ENCODE measurements around the gene C1orf198. TPM values are rescaled to one million over a fixed set of nuclear protein-coding genes. Genes with fewer than 3 reads are reported as not detected.

The C1orf198 gene
- total and polyA plus RNA-seq, 2 of the 8 experiments (the other 6 are each of a cell fraction or from before 2014, with no cell fraction given) = 30.6 to 45.0 TPM

DNA sequence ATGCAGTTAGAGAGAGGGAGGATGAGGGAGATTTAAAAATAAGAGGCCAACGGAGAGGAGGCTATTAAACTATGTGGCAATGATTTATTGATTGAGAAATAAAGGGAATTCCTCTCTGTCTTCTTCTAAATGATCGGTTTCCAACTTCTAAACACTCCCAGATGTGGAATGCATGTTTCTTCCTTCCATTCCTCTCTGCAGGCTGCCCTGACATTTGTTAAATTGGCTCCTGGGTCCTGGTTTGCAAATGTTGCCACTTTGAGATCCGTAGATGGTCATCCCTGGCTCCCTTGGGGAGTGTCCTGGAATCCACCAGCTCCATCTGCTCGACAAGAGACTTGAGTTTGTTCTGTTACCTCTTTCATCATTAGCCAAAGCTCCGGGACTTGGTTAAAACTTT is 10.3 kb upstream of the C1orf198 start:
- Histone ChIP-seq H2BK20ac (ENCODE audit: low read length) (no peak overlapping the region), H3K9me3 (ENCODE audit: insufficient read depth in 2 of 2, low read depth in 1 of 2, low read length in 1 of 2) (no peaks in the 10 kb centered on the region), H3K79me1 (ENCODE audit: low read depth, low read length) (no peaks in the 10 kb centered on the region), H4K8ac (ENCODE audit: extremely low read depth, insufficient read depth, low read length) (no peak overlapping the region), H3K56ac (replicated peaks; ENCODE audit: insufficient read length, low read depth, low read length) (no peak overlapping the region), H4K20me1 (replicated peaks in 1 of 2; ENCODE audit: control insufficient read depth in 1 of 2, insufficient read depth in 2 of 2, low read length in 2 of 2) (no peaks in the 10 kb centered on the region), H3K4me1 (replicated peaks in 1 of 4; ENCODE audit: control insufficient read depth in 3 of 4, insufficient read depth in 4 of 4, low read length in 3 of 4) (peaks cover 0 to 6% (median 4%) of the 10 kb centered on the region in 4 experiments; a peak in 4 of 7 replicates), H4K5ac (ENCODE audit: insufficient read length, low read depth, low read length) (no peak overlapping the region), H3K79me2 (ENCODE audit: control insufficient read depth in 1 of 2, insufficient read depth in 2 of 2, low read length in 2 of 2) (no peaks in the 10 kb centered on the region), H3K4ac (replicated peaks; ENCODE audit: insufficient read length, low read depth, low read length) (no peak overlapping the region), H3K4me2 (ENCODE audit: insufficient read depth in 1 of 2, low read depth in 2 of 2, low read length in 2 of 2) (no peak overlapping the region), H2AK5ac (ENCODE audit: low read depth, low read length) (no peak overlapping the region), H3K4me3 (ENCODE audit: extremely low read depth in 1 of 4, insufficient read depth in 2 of 4, low read depth in 3 of 4, low read length in 4 of 4) (no peak overlapping the region), H3K9ac (replicated peaks in 1 of 4; ENCODE audit: extremely low read depth in 1 of 4, low read depth in 3 of 4, low read length in 3 of 4) (no peak overlapping the region), H2BK12ac (ENCODE audit: low read depth, low read length) (no peak overlapping the region), H4K91ac (replicated peaks; ENCODE audit: insufficient read length, low read length) (no peak overlapping the region), H2BK15ac (ENCODE audit: low read length) (no peak overlapping the region), H2BK5ac (ENCODE audit: low read depth, low read length) (no peak overlapping the region), H3K27ac (ENCODE audit: low read depth, low read length) (no peak overlapping the region), H3K23ac (ENCODE audit: insufficient read length) (no peak overlapping the region), H2AFZ (ENCODE audit: low read length) (no peak overlapping the region), H3K18ac (ENCODE audit: extremely low read depth, low read length) (no peak overlapping the region), H3K23me2 (ENCODE audit: low read depth, low read length) (no peaks in the 10 kb centered on the region), H3K27me3 (replicated peaks in 1 of 4; ENCODE audit: control insufficient read depth in 3 of 4, extremely low read depth in 1 of 4, insufficient read depth in 3 of 4, low read length in 3 of 4) (no peaks in the 10 kb centered on the region), H3K14ac (ENCODE audit: insufficient read length) (no peak overlapping the region), H3K36me3 (ENCODE audit: control insufficient read depth in 2 of 4, insufficient read depth in 4 of 4, low read length in 3 of 4) (no peaks in the 10 kb centered on the region), H2BK120ac (replicated peaks; ENCODE audit: low read depth, low read length) (no peak overlapping the region)
- DNase-seq (ENCODE audit: low read depth in 1 of 2, low spot score in 2 of 2) (no peak), FAIRE-seq (no peak)
- whole genome bisulfite sequencing, 2 experiments (ENCODE audit: extremely low coverage in 1 of 2, insufficient coverage in 1 of 2, insufficient read length in 1 of 2, insufficient replicate concordance in 2 of 2, low coverage in 1 of 2, low lambda C conversion rate in 2 of 2, missing lambda C conversion rate in 1 of 2) = 81% methylated on average over 5 of the region's 5 CpGs; no CpG with 5 or more reads in 1 of the 2 experiments
- TF ChIP-seq BCL11A (IDR thresholded peaks at IDR 0.05; ENCODE audit: low read depth in 2 of 2, low read length in 2 of 2) (no peak), SIN3A (conservative IDR thresholded peaks at IDR 0.05 in 1 of 2, IDR thresholded peaks at IDR 0.05 in 1 of 2; ENCODE audit: low read depth in 1 of 2, low read length in 2 of 2) (no peak), RFX5 (IDR thresholded peaks at IDR 0.05; ENCODE audit: borderline replicate concordance, low read depth, low read length) (no peak), EZH2 (IDR thresholded peaks at IDR 0.05; ENCODE audit: low read depth, low read length, severe bottlenecking) (no peak), GABPA (IDR thresholded peaks at IDR 0.05; ENCODE audit: borderline replicate concordance, insufficient read depth, low read length) (no peak), ATF3 (IDR thresholded peaks at IDR 0.05; ENCODE audit: insufficient read depth, low read depth, low read length) (no peak), KDM4A (IDR thresholded peaks at IDR 0.05; ENCODE audit: low read depth, low read length, severe bottlenecking) (no peak)
- TF ChIP-seq, protein P1, sequence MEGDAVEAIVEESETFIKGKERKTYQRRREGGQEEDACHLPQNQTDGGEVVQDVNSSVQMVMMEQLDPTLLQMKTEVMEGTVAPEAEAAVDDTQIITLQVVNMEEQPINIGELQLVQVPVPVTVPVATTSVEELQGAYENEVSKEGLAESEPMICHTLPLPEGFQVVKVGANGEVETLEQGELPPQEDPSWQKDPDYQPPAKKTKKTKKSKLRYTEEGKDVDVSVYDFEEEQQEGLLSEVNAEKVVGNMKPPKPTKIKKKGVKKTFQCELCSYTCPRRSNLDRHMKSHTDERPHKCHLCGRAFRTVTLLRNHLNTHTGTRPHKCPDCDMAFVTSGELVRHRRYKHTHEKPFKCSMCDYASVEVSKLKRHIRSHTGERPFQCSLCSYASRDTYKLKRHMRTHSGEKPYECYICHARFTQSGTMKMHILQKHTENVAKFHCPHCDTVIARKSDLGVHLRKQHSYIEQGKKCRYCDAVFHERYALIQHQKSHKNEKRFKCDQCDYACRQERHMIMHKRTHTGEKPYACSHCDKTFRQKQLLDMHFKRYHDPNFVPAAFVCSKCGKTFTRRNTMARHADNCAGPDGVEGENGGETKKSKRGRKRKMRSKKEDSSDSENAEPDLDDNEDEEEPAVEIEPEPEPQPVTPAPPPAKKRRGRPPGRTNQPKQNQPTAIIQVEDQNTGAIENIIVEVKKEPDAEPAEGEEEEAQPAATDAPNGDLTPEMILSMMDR (IDR thresholded peaks at IDR 0.05; ENCODE audit: control extremely low read depth in 1 of 3, insufficient read depth in 1 of 3, low read depth in 1 of 3, low read length in 3 of 3) = no peak
- CTCF ChIA-PET (ENCODE audit: partially characterized antibody) = interaction anchor here (1.4 to 1.8 kb wide), 2 partner anchors 17 to 23 kb away, joined by 3 to 4 read pairs; no protein-coding TSS in a partner anchor
- POLR2A ChIA-PET (ENCODE audit: partially characterized antibody) = interaction anchor here (0.9 to 2.3 kb wide), 2 partner anchors 9 to 22 kb away, joined by 3 to 8 read pairs; no protein-coding TSS in a partner anchor
